ENCODE measurements around the gene IZUMO4. TPM values are rescaled to one million over a fixed set of nuclear protein-coding genes. Genes with fewer than 3 reads are reported as not detected.
"Not testable (repeated sequence)": the region's sequence is repeated elsewhere in the genome, so short reads cannot be mapped to it uniquely, and the experiment has no call there.

Gene IZUMO4
- total RNA-seq, 1 experiment from 2014 or later = 285 TPM

DNA sequence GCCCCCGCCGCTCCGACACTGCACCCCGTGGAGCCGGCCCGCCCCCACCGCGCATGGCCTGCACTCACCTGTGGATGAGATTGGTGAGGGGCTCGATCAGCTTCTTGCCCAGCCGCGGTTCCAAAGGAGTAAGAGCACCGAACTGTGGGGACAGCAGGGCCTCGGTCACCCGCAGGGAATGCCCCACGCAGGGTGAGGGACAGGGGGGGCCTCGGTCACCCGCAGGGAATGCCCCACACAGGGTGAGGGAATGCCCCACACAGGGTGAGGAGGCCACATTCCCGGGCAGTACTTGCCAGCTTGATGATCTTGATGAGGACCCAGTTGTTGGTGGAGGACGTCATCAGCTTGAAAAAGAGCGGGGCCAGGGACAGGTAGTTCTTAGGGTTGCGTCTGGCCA, 32.3 kb downstream of the IZUMO4 start:
- no peaks in the 10 kb centered on the region for H3K9me3 ChIP-seq (ENCODE audit: low read length)
- no peak overlapping the region for H3K9ac ChIP-seq (ENCODE audit: low read length)
- no peak overlapping the region for H3K4me3 ChIP-seq (ENCODE audit: low read length)
- no peak overlapping the region for H3K4me2 ChIP-seq (ENCODE audit: low read depth, low read length, poor library complexity, severe bottlenecking)
- no peaks in the 10 kb centered on the region for H3K27me3 ChIP-seq (ENCODE audit: low read length)
- DNase-seq = no peak
- H3K27ac ChIP-seq (ENCODE audit: low read length) = no peak overlapping the region
- H3K36me3 ChIP-seq (ENCODE audit: insufficient read depth, low read length) = no peaks in the 10 kb centered on the region
- H3K4me1 ChIP-seq (ENCODE audit: low read length) = no peaks in the 10 kb centered on the region
- no peak overlapping the region for H2AFZ ChIP-seq (ENCODE audit: low read length)
- peaks cover 15% of the 10 kb centered on the region; the same call in 1 of the 2 replicates for H3K79me2 ChIP-seq (ENCODE audit: low read length)
- H3K9me2 ChIP-seq (replicated peaks; ENCODE audit: insufficient read depth, low read length) = no peaks in the 10 kb centered on the region
- 0 out of 2 replicates have a peak, but pooled peaks cover 18% of the 10 kb centered on the region for H4K20me1 ChIP-seq (ENCODE audit: insufficient read depth, low read depth, low read length)

- DNase-seq = no peak
- H3K4me1 ChIP-seq (ENCODE audit: low read length) = no peaks in the 10 kb centered on the region
- H3K9me2 ChIP-seq (replicated peaks; ENCODE audit: insufficient read depth, low read length) = no peaks in the 10 kb centered on the region
- no peaks in the 10 kb centered on the region for H3K27me3 ChIP-seq (ENCODE audit: low read length)
- H3K79me2 ChIP-seq (ENCODE audit: low read length) = peaks cover 15% of the 10 kb centered on the region; the same call in 1 of the 2 replicates
- H3K4me2 ChIP-seq (ENCODE audit: low read depth, low read length, poor library complexity, severe bottlenecking) = no peak overlapping the region
- H3K36me3 ChIP-seq (ENCODE audit: insufficient read depth, low read length) = no peaks in the 10 kb centered on the region
- H3K9ac ChIP-seq (ENCODE audit: low read length) = no peak overlapping the region
- H3K27ac ChIP-seq (ENCODE audit: low read length) = no peak overlapping the region
- no peak overlapping the region for H2AFZ ChIP-seq (ENCODE audit: low read length)
- H3K9me3 ChIP-seq (ENCODE audit: low read length) = no peaks in the 10 kb centered on the region
- H3K4me3 ChIP-seq (ENCODE audit: low read length) = no peak overlapping the region
- H4K20me1 ChIP-seq (ENCODE audit: insufficient read depth, low read depth, low read length) = 0 out of 2 replicates have a peak, but pooled peaks cover 18% of the 10 kb centered on the region
These were observed 32.8 kb downstream of the IZUMO4 start for GRCh38 chr19:2129486-2129885.

GRCh38 chr19:2129892-2130770, 33.4 kb downstream of the IZUMO4 start:
- Histone ChIP-seq H3K36me3 (ENCODE audit: insufficient read depth, low read length) (no peaks in the 10 kb centered on the region), H3K9ac (ENCODE audit: low read length) (no peak overlapping the region), H3K4me2 (ENCODE audit: low read depth, low read length, poor library complexity, severe bottlenecking) (no peak overlapping the region), H3K27me3 (ENCODE audit: low read length) (no peaks in the 10 kb centered on the region), H2AFZ (ENCODE audit: low read length) (no peak overlapping the region), H3K79me2 (ENCODE audit: low read length) (peaks cover 15% of the 10 kb centered on the region; the same call in 1 of the 2 replicates), H4K20me1 (ENCODE audit: insufficient read depth, low read depth, low read length) (0 out of 2 replicates have a peak, but pooled peaks cover 18% of the 10 kb centered on the region), H3K9me2 (replicated peaks; ENCODE audit: insufficient read depth, low read length) (no peaks in the 10 kb centered on the region), H3K9me3 (ENCODE audit: low read length) (no peaks in the 10 kb centered on the region), H3K27ac (ENCODE audit: low read length) (no peak overlapping the region), H3K4me1 (ENCODE audit: low read length) (no peaks in the 10 kb centered on the region), H3K4me3 (ENCODE audit: low read length) (no peak overlapping the region)
- DNase-seq = no peak

DNA sequence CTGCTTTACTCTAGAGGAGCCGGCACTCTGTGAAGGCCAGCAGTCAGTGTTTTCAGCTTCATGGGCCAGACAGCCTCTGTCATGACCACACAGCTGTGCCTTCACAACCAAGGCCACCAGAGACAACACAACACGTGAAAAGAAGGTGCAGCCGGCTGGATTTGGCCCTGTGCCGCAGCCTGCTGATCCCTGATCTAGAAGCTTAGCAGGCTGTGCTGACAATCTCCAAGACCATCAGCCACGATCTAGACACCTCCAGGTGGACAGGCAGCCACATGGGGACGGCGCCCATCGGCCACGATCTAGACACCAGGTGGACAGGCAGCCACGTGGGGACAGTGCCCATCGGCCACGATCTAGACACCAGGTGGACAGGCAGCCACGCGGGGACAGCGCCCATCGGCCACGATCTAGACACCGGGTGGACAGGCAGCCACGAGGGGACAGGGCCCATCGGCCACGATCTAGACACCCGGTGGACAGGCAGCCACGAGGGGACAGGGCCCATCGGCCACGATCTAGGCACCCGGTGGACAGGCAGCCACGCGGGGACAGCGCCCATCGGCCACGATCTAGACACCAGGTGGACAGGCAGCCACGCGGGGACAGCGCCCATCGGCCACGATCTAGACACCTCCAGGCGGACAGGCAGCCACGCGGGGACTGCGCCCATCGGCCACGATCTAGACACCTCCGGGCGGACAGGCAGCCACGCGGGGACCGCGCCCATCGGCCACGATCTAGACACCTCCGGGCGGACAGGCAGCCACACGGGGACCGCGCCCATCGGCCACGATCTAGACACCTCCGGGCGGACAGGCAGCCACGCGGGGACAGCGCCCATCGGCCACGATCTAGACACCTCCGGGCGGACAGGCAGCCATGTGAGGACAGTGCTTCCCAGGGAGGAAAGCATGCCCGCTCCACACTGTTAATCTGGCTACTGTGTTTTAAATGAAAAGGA, 34.6 kb downstream of the IZUMO4 start:
- not testable (repeated sequence) for H3K27me3 ChIP-seq (ENCODE audit: low read length); DNase-seq; H3K9me2 ChIP-seq (replicated peaks; ENCODE audit: insufficient read depth, low read length); H3K9me3 ChIP-seq (ENCODE audit: low read length); H3K4me1 ChIP-seq (ENCODE audit: low read length); H3K9ac ChIP-seq (ENCODE audit: low read length); H3K27ac ChIP-seq (ENCODE audit: low read length); H3K4me2 ChIP-seq (ENCODE audit: low read depth, low read length, poor library complexity, severe bottlenecking); H2AFZ ChIP-seq (ENCODE audit: low read length); H3K36me3 ChIP-seq (ENCODE audit: insufficient read depth, low read length); H3K4me3 ChIP-seq (ENCODE audit: low read length)
- Histone ChIP-seq H3K79me2 (ENCODE audit: low read length) (peaks cover 15% of the 10 kb centered on the region; the same call in 1 of the 2 replicates), H4K20me1 (ENCODE audit: insufficient read depth, low read depth, low read length) (0 out of 2 replicates have a peak, but pooled peaks cover 18% of the 10 kb centered on the region)

DNA sequence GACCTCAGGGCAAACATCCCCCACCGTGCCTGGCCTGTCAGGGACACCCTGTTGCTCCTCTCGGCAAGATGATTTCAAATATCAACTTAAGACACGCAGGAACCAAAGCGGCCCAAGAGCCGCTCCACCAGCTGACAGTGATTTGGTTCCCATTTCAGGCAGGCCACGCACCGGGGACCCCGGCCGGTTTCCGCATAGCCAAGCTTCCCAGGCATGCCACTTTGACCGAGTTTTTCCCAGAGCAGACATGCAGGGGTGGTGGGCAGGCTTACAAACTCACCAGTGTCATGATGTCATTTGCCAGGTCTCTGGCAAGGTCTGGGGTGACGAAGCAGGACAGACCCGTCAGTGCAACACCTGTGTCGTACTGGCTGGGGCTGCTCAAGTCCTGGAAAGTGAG, 35.5 kb downstream of the IZUMO4 start:
- peaks cover 22% of the 10 kb centered on the region; the same call in 1 of the 2 replicates for H3K79me2 ChIP-seq (ENCODE audit: low read length)
- DNase-seq = no peak
- no peak overlapping the region for H3K4me3 ChIP-seq (ENCODE audit: low read length)
- no peaks in the 10 kb centered on the region for H3K4me1 ChIP-seq (ENCODE audit: low read length)
- H3K4me2 ChIP-seq (ENCODE audit: low read depth, low read length, poor library complexity, severe bottlenecking) = no peak overlapping the region
- H3K9me3 ChIP-seq (ENCODE audit: low read length) = no peaks in the 10 kb centered on the region
- no peaks in the 10 kb centered on the region for H3K9me2 ChIP-seq (replicated peaks; ENCODE audit: insufficient read depth, low read length)
- H3K9ac ChIP-seq (ENCODE audit: low read length) = no peak overlapping the region
- no peak overlapping the region for H2AFZ ChIP-seq (ENCODE audit: low read length)
- no peaks in the 10 kb centered on the region for H3K27me3 ChIP-seq (ENCODE audit: low read length)
- H3K36me3 ChIP-seq (ENCODE audit: insufficient read depth, low read length) = no peaks in the 10 kb centered on the region
- H4K20me1 ChIP-seq (ENCODE audit: insufficient read depth, low read depth, low read length) = 0 out of 2 replicates have a peak, but pooled peaks cover 18% of the 10 kb centered on the region
- no peak overlapping the region for H3K27ac ChIP-seq (ENCODE audit: low read length)

- Histone ChIP-seq H3K27ac (ENCODE audit: low read length) (no peak overlapping the region), H3K79me2 (ENCODE audit: low read length) (peaks cover 28% of the 10 kb centered on the region; the same call in 1 of the 2 replicates), H3K9me2 (replicated peaks; ENCODE audit: insufficient read depth, low read length) (no peaks in the 10 kb centered on the region), H3K9ac (ENCODE audit: low read length) (no peak overlapping the region), H4K20me1 (ENCODE audit: insufficient read depth, low read depth, low read length) (0 out of 2 replicates have a peak, but pooled peaks cover 18% of the 10 kb centered on the region), H3K27me3 (ENCODE audit: low read length) (no peaks in the 10 kb centered on the region), H2AFZ (ENCODE audit: low read length) (no peak overlapping the region), H3K4me3 (ENCODE audit: low read length) (no peak overlapping the region), H3K4me2 (ENCODE audit: low read depth, low read length, poor library complexity, severe bottlenecking) (no peak overlapping the region), H3K36me3 (ENCODE audit: insufficient read depth, low read length) (peaks cover 4% of the 10 kb centered on the region; the same call in 1 of the 2 replicates), H3K9me3 (ENCODE audit: low read length) (no peaks in the 10 kb centered on the region), H3K4me1 (ENCODE audit: low read length) (no peaks in the 10 kb centered on the region)
- no peak for DNase-seq
These were observed 36.2 kb downstream of the IZUMO4 start for GRCh38 chr19:2132731-2133490.

GRCh38 chr19:2135474-2136402, 39.0 kb downstream of the IZUMO4 start:
- Histone ChIP-seq H3K9ac (ENCODE audit: low read length) (no peak overlapping the region), H3K27ac (ENCODE audit: low read length) (no peak overlapping the region), H4K20me1 (ENCODE audit: insufficient read depth, low read depth, low read length) (peaks cover 11% of the 10 kb centered on the region), H3K4me3 (ENCODE audit: low read length) (no peak overlapping the region), H2AFZ (ENCODE audit: low read length) (no peak overlapping the region), H3K27me3 (ENCODE audit: low read length) (no peaks in the 10 kb centered on the region), H3K36me3 (ENCODE audit: insufficient read depth, low read length) (peaks cover 5% of the 10 kb centered on the region; the same call in 1 of the 2 replicates), H3K9me2 (replicated peaks; ENCODE audit: insufficient read depth, low read length) (no peaks in the 10 kb centered on the region), H3K4me2 (ENCODE audit: low read depth, low read length, poor library complexity, severe bottlenecking) (no peak overlapping the region), H3K9me3 (ENCODE audit: low read length) (no peaks in the 10 kb centered on the region), H3K79me2 (ENCODE audit: low read length) (peaks cover 49% of the 10 kb centered on the region), H3K4me1 (ENCODE audit: low read length) (no peaks in the 10 kb centered on the region)
- DNase-seq = no peak

Data from Karpas-422 (cell line).